GM15510 (cell line): ENCODE data around the gene ARL3.

Experiments used
- POLR2A ChIP-seq: IDR thresholded peaks from 3 replicates; pipeline ENCODE4 v1.6.1; 2011; ENCODE audit warnings: borderline replicate concordance; ENCODE audit not compliant: insufficient read length; ENCODE audit errors: extremely low read depth

Gene ARL3

DNA sequence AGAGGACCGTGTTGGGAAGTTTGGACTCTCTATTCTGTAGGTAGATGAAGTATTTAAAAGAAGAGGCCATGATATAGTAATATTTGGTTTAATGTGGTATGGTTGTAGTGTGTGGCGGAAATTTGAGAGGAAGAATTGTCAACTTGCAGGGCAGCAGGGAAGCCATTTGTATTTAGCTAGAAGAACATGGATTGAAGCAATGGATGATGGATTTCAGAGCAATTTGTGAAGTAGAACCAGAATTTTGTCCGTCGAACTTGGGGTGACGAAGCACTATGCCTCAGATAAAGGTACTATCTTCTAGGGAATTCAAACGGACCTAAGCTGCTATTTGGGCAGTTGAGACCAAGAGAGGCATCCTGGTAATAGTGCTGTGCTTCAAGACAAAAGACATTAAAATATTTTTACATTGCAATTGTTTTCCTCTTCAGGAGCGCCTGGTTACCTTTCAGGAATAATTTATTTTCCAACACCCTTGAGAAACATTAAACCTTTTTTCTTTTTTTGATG is 28.9 kb upstream of the ARL3 start:
- no peak for TF ChIP-seq POLR2A

DNA sequence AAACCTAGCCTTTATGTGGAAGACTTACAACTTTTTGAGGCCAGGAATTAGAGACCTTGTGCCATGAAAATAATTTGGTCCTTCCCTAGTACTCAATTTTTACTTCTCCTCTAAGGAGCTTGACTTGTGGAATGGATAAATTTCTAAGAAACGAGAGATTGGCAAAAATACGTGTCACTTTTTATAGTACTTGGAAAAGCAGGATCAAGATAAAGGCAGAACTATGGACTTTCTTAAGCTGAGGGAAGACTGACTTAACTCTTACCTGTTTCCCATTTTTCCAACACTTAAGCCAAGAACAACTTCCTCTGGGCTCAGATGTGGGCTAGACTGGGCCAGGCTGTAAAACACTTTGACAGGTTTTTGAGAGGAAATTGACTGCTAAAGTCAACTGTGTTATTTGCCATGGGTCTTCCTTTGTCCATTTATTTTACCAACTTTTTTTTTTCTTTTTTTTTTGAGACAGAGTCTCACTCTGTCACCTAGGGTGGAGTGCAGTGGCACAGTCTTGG is 27.6 kb upstream of the ARL3 start:
- no peak for TF ChIP-seq POLR2A

DNA sequence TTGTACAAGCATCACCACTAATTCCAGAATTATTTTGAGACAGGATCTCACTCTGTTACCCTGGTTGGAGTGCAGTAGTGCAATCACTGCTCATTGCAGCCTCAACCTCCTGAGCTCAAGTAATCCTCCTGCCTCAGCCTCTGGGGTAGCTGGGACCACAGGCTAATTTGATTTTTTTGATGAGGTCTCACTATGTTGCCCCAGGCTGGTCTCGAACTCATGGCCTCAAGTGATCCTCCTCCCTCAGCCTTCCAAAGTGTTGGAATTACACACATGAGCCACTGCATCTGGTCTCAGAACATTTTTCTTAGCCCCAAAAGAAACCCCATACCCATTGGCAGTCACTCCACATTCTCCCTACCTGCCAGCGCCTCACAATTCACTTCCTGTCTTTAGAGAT is 26.0 kb upstream of the ARL3 start:
- no peak for TF ChIP-seq POLR2A

DNA sequence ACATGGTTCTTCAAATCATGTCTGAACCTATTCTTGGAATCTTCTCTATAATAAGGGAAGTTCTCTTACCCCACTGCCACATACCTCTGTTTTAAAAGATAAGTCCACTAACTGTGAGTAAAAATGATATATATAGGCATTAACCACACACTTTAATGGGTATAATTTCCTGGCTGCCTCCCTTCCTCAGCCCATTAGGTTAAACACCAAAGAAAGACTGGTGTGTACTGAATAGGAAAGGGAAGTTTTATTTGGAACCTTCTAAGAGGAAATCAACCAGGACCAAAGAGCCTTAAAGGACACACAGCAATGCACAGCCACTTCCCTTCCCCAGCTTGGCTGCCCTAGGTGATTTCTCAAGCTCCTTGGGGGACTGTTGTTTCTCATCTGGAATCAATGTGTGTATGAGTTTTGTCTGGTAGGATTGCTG is 24.5 kb upstream of the ARL3 start:
- TF ChIP-seq POLR2A = no peak

DNA sequence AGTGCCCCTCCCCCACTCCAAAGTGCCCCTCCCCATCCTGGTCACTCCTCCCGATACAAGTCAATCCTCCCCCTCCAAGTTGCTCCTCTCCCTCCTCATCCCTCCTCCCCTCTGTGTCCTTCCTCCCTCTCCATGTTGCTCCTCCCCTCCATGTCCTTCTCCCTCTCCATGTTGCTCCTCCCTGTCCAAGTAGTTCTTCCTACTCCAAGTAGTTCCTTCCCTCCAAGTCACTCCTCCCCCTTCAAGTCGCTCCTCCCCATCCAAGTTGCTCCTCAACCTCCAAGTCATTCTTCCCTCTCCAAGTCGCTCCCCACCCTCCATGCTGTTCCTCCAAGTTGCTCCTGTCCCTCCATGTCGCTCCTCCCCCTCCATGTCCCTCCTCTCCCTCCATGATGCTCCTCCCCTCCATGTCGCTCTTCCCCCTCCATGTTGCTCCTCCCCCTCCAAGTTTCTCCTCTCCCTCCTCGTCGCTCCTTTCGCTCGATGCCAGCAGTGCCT is 20.9 kb upstream of the ARL3 start:
- no peak for TF ChIP-seq POLR2A

DNA sequence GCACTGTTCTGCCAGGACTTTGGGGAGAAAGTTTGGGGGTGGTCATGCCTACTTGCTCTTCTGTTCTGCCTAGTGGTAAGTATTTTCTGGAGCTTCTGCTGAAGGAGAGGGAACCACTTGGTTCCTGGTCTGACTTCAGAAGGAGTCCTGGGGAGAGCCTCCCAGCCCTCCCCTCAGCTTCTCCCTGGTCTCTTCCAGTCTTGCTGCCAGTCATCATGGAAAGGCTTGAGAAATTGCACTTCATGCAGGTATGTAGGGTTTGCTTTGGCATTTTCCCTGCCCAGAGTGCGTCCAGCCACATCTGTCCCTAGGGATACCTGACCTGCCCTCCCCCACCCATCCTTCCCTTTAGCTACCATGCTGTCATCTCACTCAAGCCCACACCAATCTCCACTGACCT is 18.5 kb upstream of the ARL3 start:
- no peak for TF ChIP-seq POLR2A

DNA sequence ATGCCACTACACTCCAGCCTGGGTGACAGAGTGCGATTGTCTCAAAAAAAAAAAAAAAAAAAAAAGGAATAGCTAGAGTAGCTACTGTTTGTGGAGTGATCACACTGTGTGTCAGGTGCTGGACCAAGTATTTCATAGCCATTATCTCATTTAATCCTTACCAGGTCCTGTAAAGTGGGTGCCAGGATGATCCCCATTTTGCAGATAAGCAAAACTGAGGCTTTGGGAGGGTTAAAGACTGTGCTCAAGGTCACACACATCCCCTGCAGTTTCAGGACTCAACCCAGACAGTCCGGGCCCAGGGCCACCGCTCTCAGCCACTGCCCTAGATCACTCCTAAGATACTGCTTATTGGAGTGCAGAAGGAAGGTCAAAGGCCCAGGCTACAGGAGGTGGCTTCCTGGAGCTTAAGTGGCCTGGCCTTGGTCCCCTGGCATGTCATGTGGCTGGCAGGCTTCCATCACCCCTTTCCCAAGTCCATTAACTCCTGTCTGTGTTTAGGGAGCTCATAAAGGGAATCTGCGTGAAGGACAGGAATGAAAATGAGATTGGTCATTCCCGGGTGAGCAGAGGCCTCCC is 17.1 kb upstream of the ARL3 start:
- TF ChIP-seq POLR2A = no peak

DNA sequence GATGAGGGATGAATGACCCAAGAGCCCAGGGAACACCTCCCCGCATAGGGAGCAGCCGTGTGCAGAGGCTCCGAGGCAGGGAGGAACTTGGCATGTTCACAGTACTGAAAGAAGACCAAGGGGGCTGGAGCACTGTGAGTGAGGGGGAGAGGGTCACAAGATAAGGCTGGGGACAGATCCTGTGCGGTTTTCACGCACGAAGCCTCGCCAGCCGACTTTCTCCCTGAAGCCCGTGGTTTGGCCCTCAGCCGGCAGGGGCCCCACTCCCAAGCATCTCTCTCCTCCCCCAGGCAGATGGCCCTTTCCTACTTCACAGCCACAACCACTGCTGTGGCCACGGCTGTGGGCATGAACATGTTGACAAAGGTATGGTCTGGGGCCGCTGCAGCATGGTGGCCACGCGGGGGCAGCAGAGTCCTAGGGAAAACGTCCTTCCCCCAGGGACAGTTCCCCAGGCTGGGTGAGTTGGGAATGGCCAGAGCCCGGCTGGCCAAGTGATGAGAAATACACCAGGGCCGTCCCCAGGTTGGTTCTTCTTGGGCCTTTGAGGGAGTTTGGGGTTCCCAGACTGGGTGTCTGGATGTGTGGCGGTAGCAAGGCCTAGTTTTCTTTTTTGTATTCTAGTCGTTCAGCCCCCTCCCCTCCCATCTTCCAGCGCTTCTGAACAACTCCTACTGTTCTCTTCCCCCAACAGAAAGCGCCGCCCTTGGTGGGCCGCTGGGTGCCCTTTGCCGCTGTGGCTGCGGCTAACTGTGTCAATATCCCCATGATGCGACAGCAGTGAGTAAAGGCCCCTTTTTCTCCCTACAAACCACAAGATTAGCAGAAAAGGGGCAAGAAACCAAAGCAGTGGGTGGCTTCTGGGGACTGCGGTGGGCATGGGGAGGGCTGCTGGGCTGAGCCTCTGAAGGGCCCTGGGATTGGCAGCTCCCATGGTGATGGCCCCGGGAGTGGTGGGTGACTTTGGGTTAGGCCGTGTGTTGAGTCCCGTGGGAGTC is 15.1 kb upstream of the ARL3 start:
- no peak for TF ChIP-seq POLR2A

DNA sequence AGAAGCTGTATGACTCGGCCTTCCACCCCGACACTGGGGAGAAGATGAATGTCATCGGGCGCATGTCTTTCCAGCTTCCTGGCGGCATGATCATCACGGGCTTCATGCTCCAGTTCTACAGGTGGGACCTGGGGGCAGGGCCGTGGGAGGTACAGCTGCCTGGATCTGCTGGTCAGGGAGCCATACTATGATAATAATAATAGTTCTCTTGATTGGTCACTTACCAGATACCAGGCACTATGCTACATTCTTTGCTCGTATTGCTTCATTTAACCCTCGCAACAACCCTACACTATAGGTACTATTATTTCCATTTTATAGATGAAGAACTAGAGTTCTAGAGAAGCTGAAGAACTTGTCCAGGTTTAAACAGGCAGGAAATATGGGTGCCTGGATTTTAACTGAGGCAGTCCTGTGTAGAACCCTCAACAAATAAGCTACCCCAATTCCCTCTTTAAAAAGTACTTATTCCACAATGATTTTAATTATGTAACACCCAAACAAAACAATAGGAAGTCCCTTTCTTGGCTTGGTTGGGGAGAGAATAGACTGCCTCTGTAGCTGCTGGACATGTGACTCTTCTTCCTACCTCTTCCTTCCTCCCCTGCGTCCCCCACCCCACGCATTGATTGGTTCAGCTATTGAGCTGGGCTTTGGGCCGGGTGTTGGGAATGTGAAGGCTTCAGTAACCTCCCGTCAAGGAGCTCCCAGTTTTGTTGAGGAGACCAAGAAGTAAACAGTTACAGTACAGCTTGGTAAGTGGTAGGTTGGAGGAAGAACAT is 13.0 kb upstream of the ARL3 start:
- TF ChIP-seq POLR2A = no peak

DNA sequence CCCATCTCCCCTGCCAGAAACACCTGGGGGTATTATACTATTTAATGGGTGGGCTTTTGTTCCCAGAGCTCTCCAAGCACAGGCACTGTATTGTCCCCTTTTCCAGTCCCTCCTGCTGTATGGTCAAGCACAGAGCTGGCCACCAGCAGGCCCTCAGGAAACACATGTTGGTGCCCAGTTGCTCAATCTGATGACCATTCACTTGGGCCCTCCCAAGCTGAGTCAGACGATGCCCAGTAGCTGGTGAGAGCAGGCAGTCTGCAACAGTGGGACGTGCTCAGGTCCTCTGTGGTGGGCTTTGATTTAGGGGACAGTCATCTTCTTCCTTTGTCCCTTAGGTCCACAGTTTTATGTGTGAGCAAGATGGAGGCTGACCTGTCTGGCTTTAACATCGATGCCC is 12.1 kb upstream of the ARL3 start:
- no peak for TF ChIP-seq POLR2A

DNA sequence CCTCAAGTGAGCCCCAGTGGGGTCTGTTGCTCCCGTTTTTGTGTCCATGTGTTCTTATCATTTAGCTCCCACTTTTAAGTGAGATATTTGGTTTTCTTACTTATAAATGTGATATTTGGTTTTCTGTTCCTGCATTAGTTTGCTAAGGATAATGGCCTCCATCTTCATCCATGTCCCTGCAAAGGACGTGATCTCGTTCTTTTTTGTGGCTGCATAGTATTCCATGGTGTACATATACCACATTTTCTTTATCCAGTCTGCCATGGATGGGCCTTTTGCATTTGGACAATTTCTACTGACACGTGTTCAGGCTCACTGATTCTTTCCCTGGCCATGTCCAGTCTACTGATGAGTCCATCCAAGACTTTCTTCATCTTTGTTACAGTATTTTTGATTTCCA is 9.8 kb upstream of the ARL3 start:
- no peak for TF ChIP-seq POLR2A

DNA sequence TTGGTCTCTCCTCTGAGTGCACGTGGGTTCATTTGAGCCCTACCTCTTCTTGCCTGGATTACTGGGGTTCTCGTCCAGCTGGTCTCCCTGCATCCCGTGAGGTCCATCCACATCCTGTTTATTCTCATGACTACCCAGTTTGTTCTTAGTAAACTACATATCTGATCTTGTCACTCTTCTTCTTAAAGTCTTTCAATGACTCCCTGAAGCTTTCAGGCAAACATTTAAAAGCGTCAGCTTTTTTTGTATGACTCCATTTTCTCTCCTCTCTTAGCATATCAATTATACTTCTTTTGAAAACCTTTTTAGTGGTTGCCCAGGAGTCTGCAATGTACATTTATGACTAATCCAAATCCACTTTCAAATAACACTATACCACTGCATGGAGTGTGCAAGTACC is 7.8 kb upstream of the ARL3 start:
- TF ChIP-seq POLR2A = no peak

DNA sequence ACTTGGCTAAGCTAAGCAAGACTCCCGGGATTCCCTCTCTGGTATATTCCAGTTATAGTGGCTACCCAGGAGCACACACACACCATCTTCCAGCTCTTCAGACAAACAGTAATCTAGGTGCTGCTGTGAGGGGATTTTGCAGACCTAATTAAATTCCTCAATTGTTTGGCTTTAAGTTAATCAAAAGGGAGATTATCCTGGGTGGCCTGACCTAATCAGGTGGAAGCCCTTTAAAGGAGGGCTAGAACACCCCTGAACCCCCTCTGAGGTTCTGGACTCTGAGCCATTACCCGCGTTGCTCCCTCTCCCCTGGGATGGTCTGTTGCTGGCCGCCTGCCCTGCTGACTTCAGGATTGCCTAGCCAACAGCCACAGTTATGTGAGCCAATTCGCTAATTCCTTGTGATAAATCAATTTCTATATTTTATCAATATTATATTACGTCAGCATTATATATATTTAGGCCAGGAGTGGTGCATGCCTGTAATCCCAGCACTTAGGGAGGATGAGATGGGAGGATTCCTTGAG is 6.6 kb upstream of the ARL3 start:
- TF ChIP-seq POLR2A = no peak

DNA sequence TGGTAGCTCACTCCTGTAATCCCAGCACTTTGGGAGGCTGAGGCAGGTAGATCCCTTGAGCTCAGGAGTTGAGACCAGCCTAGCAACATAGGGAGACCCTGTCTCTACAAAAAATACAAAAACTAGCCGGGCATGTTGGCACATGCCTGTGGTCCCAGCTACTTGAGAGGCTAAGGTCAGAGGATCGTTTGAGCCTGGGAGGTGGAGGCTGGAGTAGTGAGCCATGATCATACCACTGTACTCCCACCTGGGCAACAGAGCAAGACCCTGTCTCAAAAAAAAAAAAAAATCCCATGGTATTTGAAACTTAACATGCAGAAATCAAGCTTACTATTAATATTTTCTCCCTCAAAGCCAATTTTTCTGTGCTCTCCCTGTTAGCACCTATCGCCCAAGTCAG is 6.1 kb upstream of the ARL3 start:
- no peak for TF ChIP-seq POLR2A
